MM.1S (cell line): ENCODE results near the gene USP37.
A peak's percentile ranks its signal among the peaks of the same experiment; 100 is the strongest.

ENCODE experiments used
- DNase-seq: peaks from one replicate; pipeline ENCODE4 v3.0.0-alpha.2; 2015
- H2AFZ ChIP-seq: fragments of 300-600 bp; sonication (generic); 2 replicates; pipeline ENCODE4 v1.6.0; 2016; ENCODE audit warnings: antibody characterized with exemption, low read length
- H3F3A ChIP-seq: fragments of 300-600 bp; sonication (generic); 2 replicates; pipeline ENCODE4 v1.6.1; 2016; ENCODE audit warnings: mild to moderate bottlenecking, antibody characterized with exemption, low read length, moderate library complexity, mixed read lengths; ENCODE audit not compliant: insufficient read depth
- H3K27ac ChIP-seq: fragments of 300-600 bp; sonication (generic); 2 replicates; pipeline ENCODE4 v1.5.1; 2016; ENCODE audit warnings: mild to moderate bottlenecking, low read length
- H3K27me3 ChIP-seq: fragments of 300-600 bp; sonication (generic); replicated peaks from 2 replicates; pipeline ENCODE4 v1.6.0; 2016; ENCODE audit warnings: low read length; ENCODE audit not compliant: insufficient read depth
- H3K36me3 ChIP-seq: fragments of 300-600 bp; sonication (generic); replicated peaks from 2 replicates; pipeline ENCODE4 v1.6.1; 2016; ENCODE audit warnings: mild to moderate bottlenecking, low read length, mixed read lengths; ENCODE audit not compliant: insufficient read depth
- H3K4me1 ChIP-seq: fragments of 300-600 bp; sonication (generic); 2 replicates; pipeline ENCODE4 v1.6.1; 2016; ENCODE audit warnings: low read length, mixed read lengths
- H3K4me2 ChIP-seq: fragments of 300-600 bp; sonication (generic); 2 replicates; pipeline ENCODE4 v1.6.0; 2016; ENCODE audit warnings: low read depth, low read length
- H3K4me3 ChIP-seq: fragments of 300-600 bp; sonication (generic); 2 replicates; pipeline ENCODE4 v1.5.1; 2016; ENCODE audit warnings: low read length, mixed read lengths
- H3K79me2 ChIP-seq: fragments of 300-600 bp; sonication (generic); 2 replicates; pipeline ENCODE4 v1.6.1; 2016; ENCODE audit warnings: mixed run types, low read length, mixed read lengths
- H3K9ac ChIP-seq: fragments of 300-600 bp; sonication (generic); 2 replicates; pipeline ENCODE4 v1.6.1; 2016; ENCODE audit warnings: low read length, mixed read lengths
- H3K9me2 ChIP-seq: fragments of 300-600 bp; sonication (generic); replicated peaks from 2 replicates; pipeline ENCODE4 v1.6.1; 2016; ENCODE audit warnings: mild to moderate bottlenecking, low read length, mixed read lengths; ENCODE audit not compliant: insufficient read depth
- H3K9me3 ChIP-seq: fragments of 300-600 bp; sonication (generic); replicated peaks from 2 replicates; pipeline ENCODE4 v1.6.1; 2016; ENCODE audit warnings: mild to moderate bottlenecking, low read length, mixed read lengths; ENCODE audit not compliant: insufficient read depth
- H4K20me1 ChIP-seq: fragments of 300-600 bp; sonication (generic); 2 replicates; pipeline ENCODE4 v1.6.1; 2016; ENCODE audit warnings: mild to moderate bottlenecking, low read length, moderate library complexity, mixed read lengths; ENCODE audit not compliant: insufficient read depth
- CTCF ChIP-seq: fragments of 300-600 bp; sonication (generic); IDR thresholded peaks from 2 replicates; pipeline ENCODE4 v1.5.1; 2016; ENCODE audit warnings: antibody characterized with exemption, low read length, mixed read lengths
- EZH2 ChIP-seq: fragments of 300-600 bp; sonication (generic); optimal IDR thresholded peaks from 2 replicates; pipeline ENCODE3; 2017; ENCODE audit warnings: low read depth, mild to moderate bottlenecking, antibody characterized with exemption, low read length, mixed read lengths
- EZH2phosphoT487 ChIP-seq: fragments of 300-600 bp; sonication (generic); IDR thresholded peaks from 2 replicates; pipeline ENCODE4 v1.6.1; 2018; ENCODE audit warnings: antibody characterized with exemption, low read length

The USP37 gene

GRCh38 chr2:218405746-218406208 lies 162.4 kb downstream of the USP37 start:
- Histone ChIP-seq H3K27ac (peak overlapping the region; percentile 50; the same call in 1 of the 2 replicates), H3K79me2 (peaks cover 19% of the 10 kb centered on the region), H3K9me3 (no peaks in the 10 kb centered on the region), H2AFZ (peak overlapping the region; percentile 57), H3K27me3 (no peaks in the 10 kb centered on the region), H3K9me2 (no peaks in the 10 kb centered on the region), H3K36me3 (no peaks in the 10 kb centered on the region), H3K9ac (peak overlapping the region; percentile 48; the same call in 1 of the 2 replicates), H3F3A (peaks cover 9% of the 10 kb centered on the region; the same call in 1 of the 2 replicates), H3K4me2 (peak overlapping the region; percentile 98), H3K4me3 (peak overlapping the region; percentile 62), H3K4me1 (peaks cover 26% of the 10 kb centered on the region), H4K20me1 (no peaks in the 10 kb centered on the region)
- no peak for DNase-seq
- TF ChIP-seq EZH2phosphoT487 (no peak), EZH2 (no peak), CTCF (no peak)

DNA sequence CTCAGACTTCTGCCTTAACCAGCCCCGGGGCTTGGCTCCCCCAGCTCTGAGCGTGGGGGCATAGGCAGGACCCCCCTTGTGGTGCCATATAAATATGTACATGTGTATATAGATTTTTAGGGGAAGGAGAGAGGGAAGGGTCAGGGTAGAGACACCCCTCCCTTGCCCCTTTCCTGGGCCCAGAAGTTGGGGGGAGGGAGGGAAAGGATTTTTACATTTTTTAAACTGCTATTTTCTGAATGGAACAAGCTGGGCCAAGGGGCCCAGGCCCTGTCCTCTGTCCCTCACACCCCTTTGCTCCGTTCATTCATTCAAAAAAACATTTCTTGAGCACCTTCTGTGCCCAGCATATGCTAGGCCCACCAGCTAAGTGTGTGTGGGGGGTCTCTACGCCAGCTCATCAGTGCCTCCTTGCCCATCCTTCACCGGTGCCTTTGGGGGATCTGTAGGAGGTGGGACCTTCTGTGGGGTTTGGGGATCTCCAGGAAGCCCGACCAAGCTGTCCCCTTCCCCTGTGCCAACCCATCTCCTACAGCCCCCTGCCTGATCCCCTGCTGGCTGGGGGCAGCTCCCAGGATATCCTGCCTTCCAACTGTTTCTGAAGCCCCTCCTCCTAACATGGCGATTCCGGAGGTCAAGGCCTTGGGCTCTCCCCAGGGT lies 162.9 kb downstream of the USP37 start:
- peak overlapping the region; percentile 62 for H3K4me3 ChIP-seq
- peaks cover 26% of the 10 kb centered on the region for H3K4me1 ChIP-seq
- no peak for DNase-seq
- peak overlapping the region; percentile 50; the same call in 1 of the 2 replicates for H3K27ac ChIP-seq
- H3K9me3 ChIP-seq: no peaks in the 10 kb centered on the region
- no peaks in the 10 kb centered on the region for H3K9me2 ChIP-seq
- peak overlapping the region; percentile 48; the same call in 1 of the 2 replicates for H3K9ac ChIP-seq
- H4K20me1 ChIP-seq: no peaks in the 10 kb centered on the region
- H3K36me3 ChIP-seq: no peaks in the 10 kb centered on the region
- no peak overlapping the region for H2AFZ ChIP-seq
- peak overlapping the region; percentile 98 for H3K4me2 ChIP-seq
- H3K27me3 ChIP-seq: no peaks in the 10 kb centered on the region
- H3K79me2 ChIP-seq: peaks cover 25% of the 10 kb centered on the region
- H3F3A ChIP-seq: peaks cover 9% of the 10 kb centered on the region; the same call in 1 of the 2 replicates
- TF ChIP-seq CTCF: no peak
- TF ChIP-seq EZH2phosphoT487: no peak
- no peak for TF ChIP-seq EZH2

DNA sequence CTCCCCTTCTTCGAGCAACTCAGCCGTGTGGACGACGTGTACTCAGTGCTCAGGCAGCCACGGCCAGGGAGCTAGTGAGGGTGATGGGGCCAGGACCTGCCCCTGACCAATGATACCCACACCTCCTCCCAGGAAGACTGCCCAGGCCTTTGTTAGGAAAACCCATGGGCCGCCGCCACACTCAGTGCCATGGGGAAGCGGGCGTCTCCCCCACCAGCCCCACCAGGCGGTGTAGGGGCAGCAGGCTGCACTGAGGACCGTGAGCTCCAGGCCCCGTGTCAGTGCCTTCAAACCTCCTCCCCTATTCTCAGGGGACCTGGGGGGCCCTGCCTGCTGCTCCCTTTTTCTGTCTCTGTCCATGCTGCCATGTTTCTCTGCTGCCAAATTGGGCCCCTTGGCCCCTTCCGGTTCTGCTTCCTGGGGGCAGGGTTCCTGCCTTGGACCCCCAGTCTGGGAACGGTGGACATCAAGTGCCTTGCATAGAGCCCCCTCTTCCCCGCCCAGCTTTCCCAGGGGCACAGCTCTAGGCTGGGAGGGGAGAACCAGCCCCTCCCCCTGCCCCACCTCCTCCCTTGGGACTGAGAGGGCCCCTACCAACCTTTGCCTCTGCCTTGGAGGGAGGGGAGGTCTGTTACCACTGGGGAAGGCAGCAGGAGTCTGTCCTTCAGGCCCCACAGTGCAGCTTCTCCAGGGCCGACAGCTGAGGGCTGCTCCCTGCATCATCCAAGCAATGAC lies 163.6 kb downstream of the USP37 start:
- H3K4me3 ChIP-seq: no peak overlapping the region
- peaks cover 26% of the 10 kb centered on the region for H3K4me1 ChIP-seq
- no peak overlapping the region for H3K9ac ChIP-seq
- H2AFZ ChIP-seq: no peak overlapping the region
- no peaks in the 10 kb centered on the region for H3K36me3 ChIP-seq
- DNase-seq: no peak
- H4K20me1 ChIP-seq: no peaks in the 10 kb centered on the region
- H3K4me2 ChIP-seq: no peak overlapping the region
- H3K27me3 ChIP-seq: no peaks in the 10 kb centered on the region
- H3K27ac ChIP-seq: no peak overlapping the region
- no peaks in the 10 kb centered on the region for H3K9me2 ChIP-seq
- peaks cover 28% of the 10 kb centered on the region for H3K79me2 ChIP-seq
- H3F3A ChIP-seq: peaks cover 9% of the 10 kb centered on the region; the same call in 1 of the 2 replicates
- TF ChIP-seq EZH2 (no peak), CTCF (no peak), EZH2phosphoT487 (no peak)
- no peaks in the 10 kb centered on the region for H3K9me3 ChIP-seq
